GM19193 (cell line): Measurements from ENCODE around the gene MYH9.

Experiments used
- POLR2A ChIP-seq: IDR thresholded peaks from 4 replicates; pipeline ENCODE4 v1.6.1; 2011; ENCODE audit not compliant: insufficient read depth, insufficient read length; ENCODE audit errors: extremely low read depth

The MYH9 gene

DNA sequence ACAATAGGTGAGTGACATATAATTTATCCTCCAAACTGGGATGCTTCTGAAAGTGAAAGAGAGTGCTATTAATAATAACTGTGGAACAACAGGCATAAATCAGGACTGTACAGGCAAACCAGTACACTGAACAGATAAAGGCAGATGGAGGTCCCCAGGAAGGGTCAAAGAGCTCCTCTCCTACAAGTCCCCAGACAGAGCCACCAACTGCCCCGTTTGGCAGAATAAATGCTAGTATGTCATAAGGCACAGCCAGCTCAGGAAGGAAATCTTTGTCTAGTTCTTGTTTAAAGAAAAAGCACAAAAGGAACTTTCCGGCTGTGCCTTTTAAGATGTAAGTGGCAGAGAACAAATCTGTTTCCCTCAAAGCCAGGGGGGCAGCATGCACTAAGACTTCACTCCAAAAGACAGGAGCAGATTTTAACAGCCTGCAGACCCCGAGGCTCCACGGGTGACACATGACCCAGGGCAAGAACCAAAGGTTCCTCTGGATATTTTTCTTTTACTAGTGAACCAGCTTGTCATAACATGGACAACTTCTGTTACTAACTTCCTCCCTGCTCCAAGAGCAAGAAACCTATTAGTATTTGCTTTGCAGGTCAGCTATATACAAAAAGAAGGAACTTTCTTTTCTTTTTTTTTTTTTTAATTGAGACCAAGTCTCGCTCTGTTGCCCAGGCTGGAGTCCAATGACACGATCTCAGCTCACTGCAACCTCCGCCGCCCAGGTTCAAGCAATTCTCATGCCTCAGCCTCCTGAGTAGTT, 50.2 kb downstream of the MYH9 start:
- no peak for TF ChIP-seq POLR2A

DNA sequence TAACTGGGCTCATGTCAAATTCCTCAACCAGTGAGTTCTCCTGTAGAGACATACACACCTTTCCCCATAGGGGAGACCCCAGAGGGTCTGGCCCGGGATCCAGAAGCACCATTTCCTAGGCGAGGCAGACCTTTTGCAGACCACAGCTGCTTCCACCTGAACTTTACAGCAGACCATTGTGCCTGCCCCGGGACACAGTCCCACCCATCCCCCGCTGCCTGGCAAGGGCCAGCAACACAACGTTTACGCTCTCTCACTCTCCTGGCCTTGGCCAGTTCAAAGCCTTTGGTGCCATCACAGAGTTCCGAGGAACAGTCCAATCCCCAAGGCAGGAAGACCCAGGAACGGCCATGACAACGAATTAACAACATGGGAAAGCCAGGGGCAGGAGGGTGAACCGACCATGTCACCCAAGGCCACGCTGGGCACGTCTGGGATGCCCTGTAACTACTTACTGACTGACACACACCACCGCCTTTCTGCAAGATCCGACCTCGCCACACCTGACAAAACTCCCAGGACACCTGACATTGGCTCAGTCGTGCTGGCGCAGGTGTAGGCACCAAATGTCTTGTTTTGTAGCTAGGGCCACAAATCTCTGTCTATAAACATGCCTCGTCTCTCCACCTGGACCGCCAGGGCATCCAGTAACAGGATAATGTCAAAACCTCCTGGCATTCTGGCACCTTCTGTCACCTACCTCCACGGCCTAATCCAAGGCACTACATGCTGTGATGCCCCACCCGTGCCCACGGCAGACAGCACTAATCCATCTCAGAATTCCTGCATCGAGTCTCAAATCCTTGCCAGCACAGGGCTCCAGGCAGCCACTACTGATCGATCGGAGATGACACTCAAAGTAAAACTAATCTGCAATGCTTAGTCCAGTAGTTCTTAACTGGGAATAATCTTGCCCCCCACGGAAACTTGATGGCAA, 51.3 kb downstream of the MYH9 start:
- no peak for TF ChIP-seq POLR2A

DNA sequence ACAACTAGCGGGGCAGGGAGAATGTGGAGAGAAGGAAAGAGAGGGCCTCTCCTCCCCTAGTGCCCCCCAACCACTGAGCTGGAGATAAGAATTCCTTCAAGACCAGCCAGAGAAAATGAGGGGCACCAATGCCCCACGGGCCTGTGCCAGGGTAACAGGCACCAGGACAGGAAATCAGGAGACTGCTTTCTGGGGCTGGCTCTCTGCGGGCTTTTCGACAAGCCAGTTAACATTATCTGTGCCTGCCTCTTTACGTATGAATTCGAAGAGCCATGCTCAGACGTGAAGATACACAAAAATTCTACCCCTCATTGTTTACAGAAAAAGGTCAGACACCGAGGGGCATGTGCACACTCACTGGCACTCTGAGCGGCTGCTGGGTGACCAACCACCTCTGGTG, 52.1 kb downstream of the MYH9 start:
- no peak for TF ChIP-seq POLR2A

DNA sequence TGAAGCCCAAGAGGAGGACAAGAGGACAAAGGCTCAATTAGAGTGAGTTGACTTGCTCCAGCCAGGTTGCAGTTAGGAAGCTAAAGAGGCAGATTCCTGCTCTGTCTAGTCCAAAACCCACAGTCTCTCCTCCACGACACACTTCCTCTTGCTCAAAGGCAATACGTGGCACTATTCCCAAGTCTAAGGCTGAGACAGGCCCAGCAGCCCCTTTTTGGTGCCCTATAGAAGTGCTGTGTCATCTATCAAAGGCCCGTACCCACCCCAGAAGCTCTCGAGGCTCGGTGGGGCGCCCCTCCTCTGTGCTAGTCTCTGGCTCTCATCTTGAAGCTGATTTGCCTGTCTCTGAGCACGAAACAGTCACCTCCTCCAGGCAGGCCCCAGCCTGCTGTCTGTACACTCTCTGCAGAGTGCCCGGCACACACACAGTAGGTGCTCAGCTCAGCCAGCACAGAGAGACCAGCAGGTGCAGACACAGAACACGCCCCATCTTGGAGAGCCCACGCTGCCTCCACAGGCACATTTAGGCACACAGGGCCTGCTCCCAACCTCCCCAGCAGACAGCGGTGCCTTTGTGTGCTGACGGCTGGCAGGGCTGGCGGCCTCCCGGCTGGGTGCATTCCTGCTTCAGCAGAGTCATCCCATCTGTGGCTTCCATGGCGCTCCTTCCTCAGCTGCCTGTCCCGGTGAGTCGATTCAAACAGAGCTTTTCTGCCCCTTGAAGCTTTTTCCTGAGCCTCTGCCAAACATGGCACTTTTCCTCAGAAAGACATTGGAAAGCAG, 52.8 kb downstream of the MYH9 start:
- peak; percentile 16 for TF ChIP-seq POLR2A

DNA sequence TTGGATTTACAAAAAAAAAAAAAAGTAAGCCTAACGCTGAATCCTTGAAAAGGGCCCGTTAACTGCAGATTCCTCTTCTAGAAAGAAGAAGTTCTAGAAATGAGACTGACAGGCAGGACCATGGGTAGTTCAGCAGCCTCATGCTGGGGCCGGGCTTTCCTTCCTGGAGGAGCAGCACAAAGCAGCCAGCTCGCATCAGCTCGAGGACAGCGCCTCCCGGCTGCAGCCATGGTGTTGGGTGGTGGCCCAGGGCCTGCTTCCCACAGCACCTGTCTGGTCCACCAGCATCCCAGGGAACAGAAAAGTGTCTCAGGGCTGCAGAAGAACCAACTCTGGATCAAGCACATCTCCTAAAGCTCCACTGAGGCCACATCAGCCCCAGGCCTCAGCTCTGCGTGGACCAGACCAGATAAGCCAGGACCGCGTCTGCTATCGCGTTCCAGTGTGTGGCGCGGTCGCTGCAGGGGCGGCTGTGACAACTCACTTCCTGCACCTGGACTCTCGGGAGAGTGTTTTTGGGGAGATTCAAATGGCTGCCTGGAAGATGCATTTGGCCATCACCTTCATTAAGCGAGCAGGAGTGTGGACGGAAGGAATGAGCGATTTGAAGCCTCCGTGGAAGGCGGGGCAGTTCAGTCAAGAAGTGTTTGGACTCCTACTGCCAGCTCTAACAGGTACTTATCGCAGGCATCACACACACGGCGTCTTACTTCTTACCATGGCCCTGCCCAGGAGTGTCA, 53.5 kb downstream of the MYH9 start:
- no peak for TF ChIP-seq POLR2A

DNA sequence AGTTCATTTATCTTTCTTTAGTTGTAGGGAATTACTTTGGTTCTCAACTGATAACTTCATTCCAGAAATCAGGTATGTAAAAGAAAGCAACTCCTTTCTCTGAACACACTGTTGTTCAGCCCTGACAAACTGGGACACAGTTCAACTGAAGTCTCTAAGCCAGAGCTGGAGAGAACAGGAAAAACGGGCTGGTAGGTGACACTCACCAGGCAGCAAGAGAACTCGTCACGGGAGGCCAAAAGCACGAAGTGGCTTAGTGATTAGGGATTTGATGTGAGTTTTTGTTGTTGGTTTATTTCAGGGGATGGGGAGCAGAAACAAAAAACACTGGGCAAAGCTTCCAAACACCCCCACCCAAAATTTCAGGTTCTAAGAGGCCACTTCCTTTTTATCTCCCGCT, 54.1 kb downstream of the MYH9 start:
- TF ChIP-seq POLR2A = no peak

DNA sequence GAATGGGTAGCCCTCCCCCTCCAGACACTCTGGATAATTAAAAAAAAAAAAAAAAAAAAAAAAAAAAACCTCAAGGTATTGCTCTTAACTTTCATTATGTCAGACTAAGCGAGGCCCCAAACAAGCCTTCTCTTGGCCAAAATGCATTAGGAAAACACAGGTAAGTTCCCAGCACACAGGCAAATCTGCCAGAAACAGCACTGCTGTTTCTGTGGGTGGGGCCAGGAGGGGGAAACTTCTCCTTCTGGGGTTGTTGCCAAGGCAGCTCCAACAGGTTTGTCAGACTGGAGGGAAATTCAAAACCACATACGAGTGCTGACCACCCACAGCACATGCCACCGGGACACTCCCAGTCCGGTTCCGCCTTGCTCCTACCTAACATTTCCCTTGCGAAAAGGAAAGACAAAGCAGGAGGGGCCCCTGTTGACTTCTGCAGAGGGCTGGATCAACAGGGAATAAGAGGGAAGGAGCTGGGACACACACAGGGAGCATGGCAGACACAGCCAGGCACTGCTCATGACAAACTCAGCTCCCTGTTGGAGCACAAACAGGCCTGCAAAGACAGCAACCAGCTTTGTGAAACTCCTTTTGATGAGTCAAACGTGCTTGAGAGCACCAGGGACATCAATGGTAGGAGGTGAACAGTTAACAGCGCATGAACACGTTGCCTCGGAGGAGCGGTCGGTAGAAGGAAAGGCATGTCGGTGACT, 55.0 kb downstream of the MYH9 start:
- peak; percentile 14 for TF ChIP-seq POLR2A

DNA sequence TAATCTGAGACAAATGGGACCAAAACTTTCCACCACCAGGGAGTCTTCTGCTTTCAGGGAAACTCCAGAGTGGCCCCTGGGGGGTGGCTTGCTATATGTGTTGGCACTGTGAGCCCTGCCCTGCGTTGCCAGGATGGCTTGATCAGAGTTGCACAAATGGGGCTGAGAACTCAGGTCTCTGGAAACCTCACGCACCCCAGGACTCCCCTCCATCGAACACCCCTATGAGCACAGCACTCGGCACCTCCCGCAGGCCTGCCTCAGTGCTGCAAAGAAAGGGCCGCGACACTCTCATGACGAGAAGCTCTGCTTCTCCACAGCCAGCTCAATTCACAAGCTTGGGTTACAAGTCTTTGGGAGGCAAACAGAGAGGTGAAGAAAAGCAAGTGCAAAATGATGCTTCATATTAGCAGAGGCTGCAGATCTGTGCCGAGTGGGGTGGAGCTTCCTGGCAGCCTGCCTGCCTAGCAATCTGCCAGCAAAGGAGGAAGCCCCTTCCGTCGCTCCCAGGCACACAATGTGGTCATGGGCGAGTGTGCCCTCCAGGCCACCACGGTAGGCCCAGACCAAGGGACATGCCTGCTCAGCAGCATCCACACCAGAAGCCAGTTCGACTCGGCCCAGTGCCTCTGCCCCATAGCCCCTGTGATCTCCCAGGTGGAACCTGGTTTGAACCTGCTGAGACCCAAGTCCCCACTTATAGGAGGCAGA, 55.7 kb downstream of the MYH9 start:
- TF ChIP-seq POLR2A = peak; percentile 54

DNA sequence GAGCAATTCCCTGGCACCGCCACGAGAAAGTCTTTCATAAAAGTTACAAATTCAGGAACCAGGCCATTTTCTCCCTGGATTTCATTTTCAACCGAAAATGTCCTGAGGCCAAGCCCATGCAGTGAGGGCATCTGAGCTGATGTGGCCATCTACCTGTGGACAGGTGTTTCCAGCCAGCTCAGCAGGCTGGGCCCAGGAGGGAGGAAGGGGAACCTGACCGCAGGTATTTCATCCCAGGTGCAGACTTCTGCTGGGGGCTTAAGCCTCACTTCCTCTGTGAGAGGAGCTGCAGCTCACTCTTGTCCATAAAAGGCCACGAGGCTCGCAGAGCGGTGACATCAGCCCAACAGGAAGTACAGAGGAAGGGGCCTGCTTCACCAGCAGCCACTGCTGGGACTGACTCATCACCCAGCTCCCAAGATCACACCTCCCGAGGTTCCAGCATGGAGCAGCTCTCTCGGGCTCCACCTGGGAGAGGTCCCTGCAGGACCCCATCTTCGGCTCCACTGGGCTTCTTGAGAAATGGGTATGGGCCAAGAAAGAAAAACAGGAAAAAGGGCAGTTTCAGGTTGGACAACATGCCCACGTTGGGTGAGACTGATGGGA, 56.4 kb downstream of the MYH9 start:
- peak; percentile 69 for TF ChIP-seq POLR2A

DNA sequence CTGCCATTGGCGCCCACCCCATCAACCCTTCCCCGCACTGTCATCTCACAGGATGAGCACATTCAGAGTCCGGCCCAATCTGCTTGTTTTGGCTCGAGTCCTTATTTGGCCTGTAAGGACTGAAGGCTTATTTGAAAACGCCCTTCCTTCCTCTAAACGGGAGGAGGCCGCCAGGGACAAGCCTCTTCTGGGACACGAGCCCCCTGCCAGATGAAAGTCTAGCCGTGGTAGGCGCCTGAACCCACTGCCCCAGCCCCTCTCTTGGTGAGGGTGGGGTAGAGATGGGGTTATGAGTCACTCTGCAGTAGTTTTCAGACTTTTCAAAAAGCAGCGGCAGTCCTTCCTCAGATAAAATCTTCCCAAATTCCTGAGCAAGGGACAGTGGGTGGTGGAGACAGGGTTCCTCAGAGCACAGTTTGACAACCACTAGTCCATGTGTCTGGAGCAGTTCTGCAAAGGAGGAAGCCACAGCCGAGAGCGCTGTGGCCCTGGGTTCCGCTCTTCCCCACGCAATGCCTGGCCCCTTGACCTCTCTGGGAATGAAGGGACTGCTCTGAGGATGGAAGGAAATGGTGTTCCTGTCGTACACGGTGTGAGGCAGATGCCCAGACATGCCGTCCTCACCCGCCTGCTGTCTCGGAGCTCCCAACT, 57.0 kb downstream of the MYH9 start:
- TF ChIP-seq POLR2A = no peak

DNA sequence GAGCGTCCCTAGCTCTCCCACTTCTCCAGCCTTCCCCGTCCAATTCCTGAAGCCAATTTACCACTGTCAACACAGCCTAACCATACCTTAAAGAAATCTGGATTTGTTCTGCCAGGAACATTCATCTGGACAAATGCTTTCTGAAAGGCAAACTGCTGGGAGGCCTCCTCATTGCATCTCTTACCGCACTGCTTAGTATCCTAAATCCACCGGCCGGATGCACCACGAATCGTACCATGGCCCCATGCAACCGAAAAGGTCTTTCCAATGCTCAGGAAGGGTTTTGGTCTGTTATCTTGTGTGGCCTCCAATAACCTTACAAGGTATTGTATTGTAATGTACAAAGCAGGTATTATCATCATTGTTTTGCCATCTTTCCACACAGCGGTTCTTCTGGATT, 57.6 kb downstream of the MYH9 start:
- TF ChIP-seq POLR2A = no peak
